ENCODE data around the gene CNKSR1. TPM values are rescaled to one million over a fixed set of nuclear protein-coding genes. Genes with fewer than 3 reads are reported as not detected.
A peak's percentile ranks its signal among the peaks of the same experiment; 100 is the strongest.
"Not testable (repeated sequence)": the region's sequence is repeated elsewhere in the genome, so short reads cannot be mapped to it uniquely, and the experiment has no call there.

Gene CNKSR1
- total RNA-seq, 4 donors from 2014 or later, result 17.8 to 43.3 (median 25.9) TPM

DNA sequence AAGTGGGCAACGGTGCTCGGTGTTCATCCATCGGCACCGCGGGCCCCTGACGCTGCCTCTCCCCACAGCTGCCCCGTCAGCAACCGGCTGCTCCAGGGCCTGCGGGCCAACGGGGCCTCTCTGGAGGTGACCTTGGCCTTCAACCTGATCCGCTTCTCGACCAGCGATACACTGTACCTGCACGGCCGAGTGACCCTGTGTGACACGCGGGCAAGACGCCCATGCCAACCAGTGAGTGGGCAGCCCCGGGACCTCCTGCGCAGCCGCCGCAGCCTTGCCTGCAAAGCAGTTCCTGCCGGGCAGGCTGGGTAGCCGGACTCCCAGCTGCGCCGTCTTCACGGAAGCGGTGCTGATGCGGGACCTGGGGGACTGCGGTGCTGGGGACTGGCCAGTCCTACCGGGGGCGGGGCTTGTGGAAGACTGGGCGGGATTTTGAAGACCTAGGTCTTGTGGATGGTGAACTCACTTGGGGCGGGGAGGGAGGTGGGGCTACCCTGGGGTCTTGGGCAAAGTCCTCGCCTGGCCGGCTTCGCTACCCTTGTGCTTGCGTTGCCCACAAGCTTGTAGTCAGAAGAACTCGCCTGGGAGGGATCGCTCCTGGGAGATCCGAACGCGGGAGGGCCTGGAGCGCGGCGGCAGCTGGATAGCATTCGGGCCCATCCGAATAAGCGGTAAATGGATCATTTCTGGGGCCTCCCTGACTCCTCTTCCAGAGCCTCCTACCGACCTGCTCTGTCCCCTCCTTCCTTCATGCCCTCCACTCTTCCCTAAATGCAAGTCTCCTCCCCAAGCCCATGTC is 47.9 kb downstream of the CNKSR1 start:
- DNase-seq, result no peak
- WGBS, 2 donors, result 11 to 24% methylated on average over 4 to 22 of the region's 50 CpGs
- H3K4me3 ChIP-seq, result peak overlapping the region in 3 of 4 donors; percentile 37 to 58 (median 39)
- H3K36me3 ChIP-seq, result no peaks in the 10 kb centered on the region
- H3K27ac ChIP-seq, result no peak overlapping the region
- peaks cover 0 to 24% (median 7%) of the 10 kb centered on the region in 3 donors for H3K4me1 ChIP-seq
- intact Hi-C loops (cut with DNase I), result no loop called here
- H3K27me3 ChIP-seq, result peaks cover 0 to 49% (median 1%) of the 10 kb centered on the region in 4 donors
- no peak for TF ChIP-seq POLR2A (IDR thresholded peaks at IDR 0.05)
- no peak for TF ChIP-seq CTCF (IDR thresholded peaks at IDR 0.05)
- H3K9me3 ChIP-seq, result no peaks in the 10 kb centered on the region

- Histone ChIP-seq H3K4me1 (peaks cover 6 to 20% (median 8%) of the 10 kb centered on the region in 3 donors), H3K27me3 (peaks cover 0 to 25% (median 1%) of the 10 kb centered on the region in 4 donors)
- DNase-seq; intact Hi-C loops (cut with DNase I); H3K4me3 ChIP-seq; H3K9me3 ChIP-seq; H3K27ac ChIP-seq; H3K36me3 ChIP-seq: not testable (repeated sequence)
- 64 to 87% methylated on average over 2 of the region's 2 CpGs for WGBS, 2 donors
These were observed 53.4 kb downstream of the CNKSR1 start for GRCh38 chr1:26230682-26231081.

DNA sequence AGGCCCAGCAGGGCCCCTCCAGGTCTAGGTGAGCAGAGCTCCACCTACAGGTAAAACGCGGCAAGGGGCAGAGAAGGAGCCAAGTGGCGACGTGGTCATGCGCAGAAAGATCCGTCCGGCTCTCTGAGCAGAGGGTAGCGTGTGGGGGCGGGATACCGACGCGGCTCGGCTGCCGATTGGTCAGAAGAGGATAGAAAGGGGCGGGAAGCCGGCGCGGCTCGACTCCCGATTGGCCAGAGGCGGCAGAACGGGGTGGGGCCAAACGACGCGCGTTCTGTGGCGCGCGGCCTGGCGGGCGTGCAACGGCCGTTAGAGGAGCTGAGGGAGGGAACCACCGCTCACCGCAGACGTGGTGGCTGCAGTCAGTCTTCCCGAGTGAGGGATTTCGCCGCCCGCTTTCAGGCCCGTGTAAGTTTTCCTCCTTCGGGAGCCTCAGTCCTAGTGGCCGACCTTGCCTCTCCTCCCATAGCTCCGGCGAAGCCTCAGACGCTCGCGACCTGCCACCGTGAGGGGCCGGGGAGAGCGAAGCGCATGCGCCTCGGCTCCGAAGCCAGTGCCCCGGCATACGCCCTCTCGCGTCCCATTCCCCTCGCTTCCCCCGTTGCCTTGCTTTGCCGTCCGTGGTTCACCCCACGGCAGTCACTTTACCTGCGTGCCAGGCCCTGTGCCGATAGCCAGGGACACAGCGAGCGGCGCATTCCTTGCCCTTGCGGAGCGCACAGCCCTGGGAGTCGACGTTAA is 56.8 kb downstream of the CNKSR1 start, which contains the start of gene CEP85:
TSS of gene CEP85 (plus strand) at position 298 of the 741 bp plus-strand sequence. CDS start 5,584 bp downstream, outside the sequence.
- no peaks in the 10 kb centered on the region for H3K27me3 ChIP-seq
- H3K36me3 ChIP-seq, result no peaks in the 10 kb centered on the region
- intact Hi-C loops (cut with DNase I), result no loop called here
- peak within 1 kb of the TSS; percentile 48 to 91 (median 68) for H3K4me3 ChIP-seq
- peak; percentile 79 to 97 (median 91) for TF ChIP-seq CTCF (IDR thresholded peaks at IDR 0.05)
- TF ChIP-seq POLR2A (IDR thresholded peaks at IDR 0.05), result peak in 3 of 4 donors; percentile 71 to 94 (median 88)
- H3K27ac ChIP-seq, result peak within 1 kb of the TSS; percentile 82 to 96 (median 94)
- WGBS, 2 donors, result 0% methylated on average over 21 to 41 of the region's 73 CpGs
- H3K4me1 ChIP-seq, result peaks cover 8 to 36% (median 9%) of the 10 kb centered on the region in 3 donors
- no peaks in the 10 kb centered on the region for H3K9me3 ChIP-seq
- DNase-seq, result peak; percentile 81

DNA sequence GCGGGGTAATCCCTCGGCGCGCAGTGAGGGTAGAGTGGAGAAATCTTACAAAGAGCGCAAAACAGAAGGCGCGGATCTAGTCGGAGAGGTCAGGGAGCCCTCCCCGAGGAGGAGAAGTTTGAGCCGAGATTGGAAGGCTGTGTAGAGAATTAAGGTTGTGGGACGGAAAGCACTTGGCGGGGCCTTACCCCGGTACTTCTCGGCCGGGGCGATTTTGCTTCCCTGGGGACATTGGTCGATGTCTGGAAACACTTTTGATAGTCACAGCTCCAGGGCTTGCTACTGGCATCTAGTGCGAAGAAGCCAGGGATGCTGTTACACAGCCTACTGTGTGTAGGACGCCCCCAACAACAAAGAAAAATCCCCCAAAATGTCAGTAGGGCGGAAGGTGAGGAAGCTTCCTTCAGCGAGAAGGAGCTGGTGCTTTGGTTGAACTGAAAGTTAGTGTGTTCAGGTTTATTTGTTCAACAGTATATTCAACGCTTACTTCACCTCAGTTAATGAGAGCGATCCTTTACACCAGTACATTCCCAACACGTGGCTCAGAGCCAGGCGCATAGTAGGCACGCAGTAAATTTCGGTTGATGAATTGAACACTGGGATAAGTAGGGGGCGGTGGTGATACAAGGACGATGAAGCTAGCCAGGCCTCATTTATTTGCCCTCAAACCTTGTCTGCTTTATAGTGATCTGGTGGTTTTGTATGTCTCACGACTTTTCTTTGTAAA is 57.5 kb downstream of the CNKSR1 start:
- intact Hi-C loops (cut with DNase I), result no loop called here
- Histone ChIP-seq H3K27me3 (no peaks in the 10 kb centered on the region), H3K36me3 (no peaks in the 10 kb centered on the region), H3K27ac (peak overlapping the region; percentile 82 to 96 (median 94)), H3K4me3 (peak overlapping the region; percentile 48 to 91 (median 68)), H3K9me3 (no peaks in the 10 kb centered on the region), H3K4me1 (peaks cover 8 to 36% (median 9%) of the 10 kb centered on the region in 3 donors)
- WGBS, 2 donors, result 1 to 2% methylated on average over 18 to 24 of the region's 30 CpGs
- DNase-seq, result no peak
- TF ChIP-seq POLR2A (IDR thresholded peaks at IDR 0.05) (no peak), CTCF (IDR thresholded peaks at IDR 0.05) (no peak)

- Histone ChIP-seq H3K4me3 (no peak overlapping the region), H3K27me3 (no peaks in the 10 kb centered on the region), H3K4me1 (peaks cover 8 to 36% (median 9%) of the 10 kb centered on the region in 3 donors), H3K36me3 (peaks cover 0 to 20% (median 0%) of the 10 kb centered on the region in 3 donors), H3K9me3 (no peaks in the 10 kb centered on the region), H3K27ac (peak overlapping the region in 3 of 4 donors; percentile 62 to 65 (median 64))
- 43 to 51% methylated on average over 6 of the region's 6 CpGs for WGBS, 2 donors
- intact Hi-C loops (cut with DNase I), result no loop called here
- no peak for TF ChIP-seq CTCF (IDR thresholded peaks at IDR 0.05)
- DNase-seq, result no peak
These were observed 60.1 kb downstream of the CNKSR1 start for GRCh38 chr1:26237230-26237966.
